Heart right ventricle (tissue), 16 donors: ENCODE results near the gene OR2W1. TPM values are rescaled to one million over a fixed set of nuclear protein-coding genes. Genes with fewer than 3 reads are reported as not detected.

Experiments used
- ATAC-seq, 8 donors: fragments of 200-7000 bp; cut with Tn5 transposase; one replicate each; pipeline ENCODE4 v1.9.1; 2020; ENCODE audit warnings: mild to moderate bottlenecking in 8 of 8, moderate library complexity in 8 of 8, moderate number of reproducible peaks in 1 of 8
- DNase-seq, 2 donors: peaks; one replicate each; pipeline ENCODE4 v3.0.0-alpha.2; 2020
- H3K27ac ChIP-seq, 10 donors: fragments of 200-600 bp; sonication (generic) in 2 of 10; one replicate each; pipeline versions ENCODE4 v1.5.0 to v1.8.0; 2020 to 2022; ENCODE audit warnings: mild to moderate bottlenecking in 3 of 10
- H3K27me3 ChIP-seq, 7 donors: fragments of 200-600 bp; one replicate each; pipeline ENCODE4 v1.8.0; 2021 to 2022; ENCODE audit warnings: mild to moderate bottlenecking in 2 of 7
- H3K36me3 ChIP-seq, 9 donors: fragments of 200-600 bp; sonication (generic) in 1 of 9; one replicate each; pipeline versions ENCODE4 v1.5.0 to v1.8.0; 2020 to 2022; ENCODE audit warnings: mild to moderate bottlenecking in 2 of 9
- H3K4me1 ChIP-seq, 9 donors: fragments of 200-600 bp; sonication (generic) in 1 of 9; one replicate each; pipeline versions ENCODE4 v1.5.0 to v1.8.0; 2020 to 2022; ENCODE audit warnings: mild to moderate bottlenecking in 4 of 9
- H3K4me3 ChIP-seq, 10 donors: fragments of 200-600 bp; sonication (generic) in 2 of 10; one replicate each; pipeline versions ENCODE4 v1.5.0 to v1.8.0; 2020 to 2022; ENCODE audit warnings: mild to moderate bottlenecking in 7 of 10, moderate library complexity in 2 of 10
- H3K9me3 ChIP-seq, 11 donors: fragments of 200-600 bp in 10 of 11; sonication (generic) in 2 of 11; one replicate each; pipeline versions ENCODE4 v1.5.0 to v1.8.0; 2013 to 2022; ENCODE audit warnings: mild to moderate bottlenecking in 2 of 11, control low read depth in 1 of 11, moderate library complexity in 1 of 11
- CTCF ChIP-seq, 9 donors: fragments of 200-600 bp; sonication (generic) in 2 of 9; IDR thresholded peaks; one replicate each; pipeline versions ENCODE4 v1.5.0 to v1.8.0; 2021 to 2022; ENCODE audit warnings: antibody characterized with exemption in 9 of 9, mild to moderate bottlenecking in 5 of 9, moderate library complexity in 1 of 9
- WGBS, 2 donors: extraction: QIAGEN DNeasy Blood & Tissue Kit; methylation state at CpG; one replicate each; pipeline ENCODE4 v1.1.7; 2013; ENCODE audit warnings: inconsistent platforms in 1 of 2; 5-methylcytosine and 5-hydroxymethylcytosine counted together
- intact Hi-C, 10 donors: fragments of 100-400 bp; cut with DNase I; formaldehyde crosslinking; loops; one replicate each; pipeline versions ENCODE4 v1.11.1 to v1.14.2; 2022
- polyA plus RNA-seq, 2 donors: library from polyadenylated mRNA; stranded (reverse); fragments of 200-250 nt; gene quantifications; one replicate each; pipeline ENCODE4 v1.2.3, GENCODE V29; 2013
- total RNA-seq, 10 donors: library from RNA; stranded (reverse); fragmentation: NEBNext Ultra II Directional in 3 of 10; extraction: Animal tissue kit (Norgen Biotek cat#: 25700) in 3 of 10; gene quantifications; one replicate each; pipeline versions ENCODE4 v1.2.1 to v1.2.4, GENCODE V29; 2021 to 2023
- donor health status: Arrhythmogenic right ventricular cardiomyopathy.
- donor health status: ischemic (EF 13 %, LVEDD 7.1; RV severe dilation, severe dysfunction).
- donor health status: healthy with polysubstance abuse.
- donor health status: DM: no; HTN: yes; CAD: no.
- donor health status: DM: no; HTN: no; CAD: no.
- donor health status: ischemic (EF 25% LVEDD 6.9; RV normal size, moderate dysfunction).
- donor health status: ischemic (EF 25% LVEDD 5.7; RV mildly dilated, moderate dysfunction).
- donor health status: healthy.
- donor health status: DM: yes; HTN: yes; CAD: no.
- donor health status: Ischemic cardiomyopathy.
- donor health status: ischemic (EF 35%, LVEDD 5.7; RV mildly dilated, moderate dysfunction).
- donor health status: nonischemic (EF 11% LVEDD 7.7; RV severe dilation, severe dysfunction).
- donor health status: DM: yes; HTN: yes; CAD: no.
- donor health status: PGD.
- donor health status: ischemic (EF 29% LVEDD 5.4; RV normal size, mild dysfunction).
- donor health status: nonischemic (EF 23%, LVEDD 6.1; RV moderate dilation, normal function).

OR2W1 gene
- total and polyA plus RNA-seq, 12 donors: not detected

GRCh38 chr6:29019629-29020028 lies 25.3 kb downstream of the OR2W1 start:
- ATAC-seq: no peak
- no peak for TF ChIP-seq CTCF (IDR thresholded peaks at IDR 0.05)
- intact Hi-C loops: loop anchor here in 7 of 10 donors (2.0 to 5.0 kb wide), 6 partner anchors 37 to 568 kb away; partner anchors contain the start of gene OR2H2 (in 1 of the 7)

GRCh38 chr6:29017428-29017802 lies 27.6 kb downstream of the OR2W1 start:
- ATAC-seq: no peak
- peak overlapping the region in 1 of 10 donors; percentile 60 for H3K4me3 ChIP-seq
- 38 to 42% methylated on average over 3 of the region's 3 CpGs for WGBS, 2 donors
- DNase-seq: no peak
- TF ChIP-seq CTCF (IDR thresholded peaks at IDR 0.05): no peak
- intact Hi-C loops: loop anchor here (1.0 to 5.0 kb wide), 10 partner anchors 35 to 570 kb away; partner anchors contain the start of gene OR2H2 (in 1 of the 10)
- H3K27me3 ChIP-seq: peaks cover 0 to 77% (median 57%) of the 10 kb centered on the region in 7 donors
- H3K36me3 ChIP-seq: no peaks in the 10 kb centered on the region
- no peak overlapping the region for H3K27ac ChIP-seq
- peaks cover 0 to 12% (median 7%) of the 10 kb centered on the region in 9 donors for H3K4me1 ChIP-seq
- no peaks in the 10 kb centered on the region for H3K9me3 ChIP-seq

More at GRCh38 chr6:29019629-29020028, 25.3 kb downstream of the OR2W1 start:
- Histone ChIP-seq H3K27ac (no peak overlapping the region), H3K36me3 (no peaks in the 10 kb centered on the region), H3K27me3 (peaks cover 0 to 78% (median 54%) of the 10 kb centered on the region in 7 donors), H3K4me1 (peaks cover 0 to 12% (median 7%) of the 10 kb centered on the region in 9 donors), H3K9me3 (no peaks in the 10 kb centered on the region), H3K4me3 (no peak overlapping the region)
- DNase-seq: no peak
- WGBS, 2 donors: 62 to 64% methylated on average over 2 of the region's 2 CpGs

GRCh38 chr6:29016559-29017427 lies 28.2 kb downstream of the OR2W1 start:
- ATAC-seq (peak; percentile 82 to 97 (median 92)), DNase-seq (peak; percentile 61 to 80)
- WGBS, 2 donors: 0 to 1% methylated on average over 41 of the region's 41 CpGs
- Histone ChIP-seq H3K27me3 (peaks cover 0 to 77% (median 57%) of the 10 kb centered on the region in 7 donors), H3K4me1 (peaks cover 0 to 14% (median 9%) of the 10 kb centered on the region in 9 donors), H3K27ac (no peak overlapping the region), H3K36me3 (no peaks in the 10 kb centered on the region), H3K9me3 (no peaks in the 10 kb centered on the region), H3K4me3 (peak overlapping the region; percentile 4 to 62 (median 52))
- intact Hi-C loops: loop anchor here (1.0 to 5.0 kb wide), 11 partner anchors 31 to 571 kb away; partner anchors contain the start of gene OR2H2 (in 1 of the 10)
- peak; percentile 52 to 85 (median 81) for TF ChIP-seq CTCF (IDR thresholded peaks at IDR 0.05)

- H3K27ac ChIP-seq: no peak overlapping the region
- H3K4me1 ChIP-seq: peaks cover 0 to 22% (median 12%) of the 10 kb centered on the region in 9 donors
- H3K9me3 ChIP-seq: no peaks in the 10 kb centered on the region
- DNase-seq (no peak), ATAC-seq (no peak)
- H3K36me3 ChIP-seq: no peaks in the 10 kb centered on the region
- H3K27me3 ChIP-seq: peaks cover 0 to 83% (median 60%) of the 10 kb centered on the region in 7 donors
- TF ChIP-seq CTCF (IDR thresholded peaks at IDR 0.05): no peak
- intact Hi-C loops: loop anchor here in 7 of 10 donors (5.0 kb wide), 5 partner anchors 33 to 572 kb away; partner anchors contain the start of gene OR2H2 (in 1 of the 7)
- H3K4me3 ChIP-seq: peak overlapping the region in 1 of 10 donors; percentile 20
- WGBS, 2 donors: 42 to 46% methylated on average over 77 to 79 of the region's 79 CpGs
Measured at GRCh38 chr6:29014729-29015608, 30.0 kb downstream of the OR2W1 start.
